Testis (tissue), 2 donors: ENCODE measurements around the gene DRAP1.

Source experiments
- CTCF ChIP-seq, 3 experiments: fragments of 450-650 bp in 2 of 3; fragments of 200-600 bp in 1 of 3; sonication (generic) in 1 of 3; IDR thresholded peaks; one replicate each; pipeline ENCODE4 v1.5.1; 2016 to 2019; ENCODE audit warnings: antibody characterized with exemption in 3 of 3, mild to moderate bottlenecking in 2 of 3, moderate library complexity in 1 of 3
- POLR2A ChIP-seq: fragments of 450-650 bp; IDR thresholded peaks from one replicate; pipeline ENCODE4 v1.6.1; 2017; ENCODE audit warnings: antibody characterized with exemption, mild to moderate bottlenecking, moderate library complexity

DNA sequence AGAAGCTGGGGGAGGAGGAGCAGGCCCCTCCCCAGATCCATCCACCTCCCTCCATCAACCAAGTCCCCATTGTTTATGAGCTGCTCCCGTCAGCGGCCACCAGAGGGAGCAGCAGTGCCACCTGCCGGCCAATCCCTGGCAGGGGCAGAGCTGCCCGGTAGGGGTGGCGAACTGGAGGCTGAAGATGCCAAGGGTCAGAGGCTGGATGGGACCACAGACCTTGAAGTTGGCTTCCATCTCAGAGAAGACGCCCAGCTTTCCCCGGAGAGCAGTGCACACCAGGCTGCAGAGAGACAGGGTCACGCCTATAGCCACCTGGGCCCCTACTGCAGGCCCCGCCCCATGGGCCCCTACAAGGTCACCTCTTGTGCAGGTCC, 34.5 kb upstream of the DRAP1 start:
- TF ChIP-seq CTCF (IDR thresholded peaks at IDR 0.05), result peak; percentile 95 to 98 (median 98)
- TF ChIP-seq POLR2A, result no peak
